H1 (cell line): ENCODE data around the gene TTYH2.

ENCODE experiments used
- CTCF ChIP-seq, 3 experiments: IDR thresholded peaks; 1 replicate in 2 of 3; 2 replicates in 1 of 3; pipeline versions ENCODE4 v1.5.1 to v1.6.1; 2011; ENCODE audit warnings: low read length in 3 of 3, mild to moderate bottlenecking in 3 of 3, inconsistent platforms in 2 of 3, low read depth in 1 of 3, moderate library complexity in 1 of 3; ENCODE audit not compliant: insufficient read depth in 1 of 3; ENCODE audit errors: control extremely low read depth in 1 of 3
- EZH2 ChIP-seq: fragments of 200-600 bp; sonication (generic); IDR thresholded peaks from 2 replicates; pipeline ENCODE4 v1.7.1; 2012; ENCODE audit warnings: low read depth, mild to moderate bottlenecking, moderate library complexity, low read length, inconsistent platforms; ENCODE audit not compliant: severe bottlenecking
- POLR2A ChIP-seq, 2 experiments: IDR thresholded peaks; 1 replicate in 1 of 2; 2 replicates in 1 of 2; pipeline ENCODE4 v1.6.1; 2011; ENCODE audit warnings: low read depth in 2 of 2, low read length in 2 of 2, mild to moderate bottlenecking in 2 of 2; ENCODE audit errors: control extremely low read depth in 1 of 2

DNA sequence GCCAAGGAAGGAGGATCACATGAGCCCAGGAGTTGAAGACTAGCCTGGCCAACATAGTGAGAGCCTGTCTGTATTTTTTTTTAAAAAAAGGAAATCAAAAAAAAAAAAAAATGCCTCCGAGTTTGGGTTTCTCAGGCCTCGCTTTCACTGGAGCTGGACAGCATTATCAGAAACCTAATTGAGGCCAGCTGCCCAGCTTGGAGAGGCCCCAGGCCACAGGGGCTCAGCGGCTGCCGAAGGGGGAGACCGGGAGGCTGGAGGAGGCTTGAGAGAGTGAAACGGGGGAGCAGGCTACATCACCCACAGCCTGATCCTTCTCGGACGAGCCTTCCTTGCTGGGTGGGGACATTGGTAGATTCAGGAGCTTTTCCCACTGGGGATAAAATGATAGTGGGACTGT, 5.1 kb downstream of the TTYH2 start:
- TF ChIP-seq CTCF (IDR thresholded peaks at IDR 0.05; ENCODE audit: control extremely low read depth in 1 of 3, insufficient read depth in 1 of 3, low read depth in 1 of 3, low read length in 3 of 3), result no peak
- no peak for TF ChIP-seq EZH2
- TF ChIP-seq POLR2A (IDR thresholded peaks at IDR 0.05; ENCODE audit: control extremely low read depth in 1 of 2, low read depth in 2 of 2, low read length in 2 of 2), result no peak
